Endothelial cell (in vitro differentiated cells): ENCODE measurements around the gene TMEM174. TPM values are rescaled to one million over a fixed set of nuclear protein-coding genes. Genes with fewer than 3 reads are reported as not detected.

Source experiments
- DNase-seq: peaks from one replicate; pipeline ENCODE4 v3.0.0; 2021; ENCODE audit warnings: low spot score
- H3K27ac Mint-ChIP-seq: one replicate; pipeline ENCODE4 v1.8.0; 2021; ENCODE audit warnings: mixed read lengths, inconsistent platforms; ENCODE audit not compliant: unreplicated experiment
- H3K27me3 Mint-ChIP-seq: one replicate; pipeline ENCODE4 v1.8.0; 2021; ENCODE audit warnings: mild to moderate bottlenecking, moderate library complexity, mixed read lengths, inconsistent platforms; ENCODE audit not compliant: unreplicated experiment
- H3K36me3 Mint-ChIP-seq: one replicate; pipeline ENCODE4 v1.8.0; 2021; ENCODE audit warnings: mild to moderate bottlenecking, low read depth, mixed read lengths, inconsistent platforms; ENCODE audit not compliant: unreplicated experiment
- H3K4me1 Mint-ChIP-seq: one replicate; pipeline ENCODE4 v1.8.0; 2021; ENCODE audit warnings: mild to moderate bottlenecking, mixed read lengths, inconsistent platforms; ENCODE audit not compliant: unreplicated experiment
- H3K4me3 Mint-ChIP-seq: one replicate; pipeline ENCODE4 v1.8.0; 2021; ENCODE audit warnings: mild to moderate bottlenecking, mixed read lengths, inconsistent platforms; ENCODE audit not compliant: unreplicated experiment
- H3K9me3 Mint-ChIP-seq: one replicate; pipeline ENCODE4 v1.8.0; 2021; ENCODE audit warnings: mixed read lengths, inconsistent platforms; ENCODE audit not compliant: unreplicated experiment
- total RNA-seq: library from RNA; stranded (reverse); fragmentation: NEBNext Ultra II Directional; extraction: Animal tissue kit (Norgen Biotek cat#: 25700); gene quantifications from one replicate; pipeline ENCODE4 v1.2.1, GENCODE V29; 2021; ENCODE audit not compliant: unreplicated experiment
- TF ChIP-seq, protein P1 (sequence below): fragments of 200-600 bp; sonication (generic); IDR thresholded peaks from one replicate; pipeline ENCODE4 v1.5.0; 2021; ENCODE audit warnings: antibody characterized with exemption; ENCODE audit not compliant: unreplicated experiment

The TMEM174 gene
- total RNA-seq, 1 donor from 2014 or later = not detected

DNA sequence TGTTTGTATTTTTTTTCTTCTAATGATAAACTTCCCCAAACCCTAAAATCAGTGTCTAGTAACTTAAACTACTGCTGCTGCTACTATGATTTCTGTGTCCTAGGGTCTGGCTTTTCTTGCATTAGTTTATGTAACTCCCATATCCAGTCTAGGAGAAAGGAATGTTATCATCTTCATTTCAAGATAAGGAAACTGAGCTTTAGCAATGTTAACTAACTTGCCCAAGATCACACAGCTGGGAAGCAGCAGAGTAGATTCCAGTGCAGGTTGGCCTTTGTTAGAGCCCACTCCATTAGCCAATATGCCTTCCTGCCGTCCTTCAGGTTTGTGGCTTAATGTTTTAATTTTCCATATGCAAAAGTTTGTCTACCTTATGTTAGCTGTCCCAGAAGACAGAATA lies 42.2 kb upstream of the TMEM174 start:
- Mint-ChIP-seq H3K27ac (no peak overlapping the region), H3K4me1 (peaks cover 3% of the 10 kb centered on the region), H3K27me3 (peaks cover 1% of the 10 kb centered on the region), H3K36me3 (no peaks in the 10 kb centered on the region), H3K9me3 (no peaks in the 10 kb centered on the region), H3K4me3 (no peak overlapping the region)
- TF ChIP-seq, protein P1, sequence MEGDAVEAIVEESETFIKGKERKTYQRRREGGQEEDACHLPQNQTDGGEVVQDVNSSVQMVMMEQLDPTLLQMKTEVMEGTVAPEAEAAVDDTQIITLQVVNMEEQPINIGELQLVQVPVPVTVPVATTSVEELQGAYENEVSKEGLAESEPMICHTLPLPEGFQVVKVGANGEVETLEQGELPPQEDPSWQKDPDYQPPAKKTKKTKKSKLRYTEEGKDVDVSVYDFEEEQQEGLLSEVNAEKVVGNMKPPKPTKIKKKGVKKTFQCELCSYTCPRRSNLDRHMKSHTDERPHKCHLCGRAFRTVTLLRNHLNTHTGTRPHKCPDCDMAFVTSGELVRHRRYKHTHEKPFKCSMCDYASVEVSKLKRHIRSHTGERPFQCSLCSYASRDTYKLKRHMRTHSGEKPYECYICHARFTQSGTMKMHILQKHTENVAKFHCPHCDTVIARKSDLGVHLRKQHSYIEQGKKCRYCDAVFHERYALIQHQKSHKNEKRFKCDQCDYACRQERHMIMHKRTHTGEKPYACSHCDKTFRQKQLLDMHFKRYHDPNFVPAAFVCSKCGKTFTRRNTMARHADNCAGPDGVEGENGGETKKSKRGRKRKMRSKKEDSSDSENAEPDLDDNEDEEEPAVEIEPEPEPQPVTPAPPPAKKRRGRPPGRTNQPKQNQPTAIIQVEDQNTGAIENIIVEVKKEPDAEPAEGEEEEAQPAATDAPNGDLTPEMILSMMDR = no peak
- DNase-seq = no peak

DNA sequence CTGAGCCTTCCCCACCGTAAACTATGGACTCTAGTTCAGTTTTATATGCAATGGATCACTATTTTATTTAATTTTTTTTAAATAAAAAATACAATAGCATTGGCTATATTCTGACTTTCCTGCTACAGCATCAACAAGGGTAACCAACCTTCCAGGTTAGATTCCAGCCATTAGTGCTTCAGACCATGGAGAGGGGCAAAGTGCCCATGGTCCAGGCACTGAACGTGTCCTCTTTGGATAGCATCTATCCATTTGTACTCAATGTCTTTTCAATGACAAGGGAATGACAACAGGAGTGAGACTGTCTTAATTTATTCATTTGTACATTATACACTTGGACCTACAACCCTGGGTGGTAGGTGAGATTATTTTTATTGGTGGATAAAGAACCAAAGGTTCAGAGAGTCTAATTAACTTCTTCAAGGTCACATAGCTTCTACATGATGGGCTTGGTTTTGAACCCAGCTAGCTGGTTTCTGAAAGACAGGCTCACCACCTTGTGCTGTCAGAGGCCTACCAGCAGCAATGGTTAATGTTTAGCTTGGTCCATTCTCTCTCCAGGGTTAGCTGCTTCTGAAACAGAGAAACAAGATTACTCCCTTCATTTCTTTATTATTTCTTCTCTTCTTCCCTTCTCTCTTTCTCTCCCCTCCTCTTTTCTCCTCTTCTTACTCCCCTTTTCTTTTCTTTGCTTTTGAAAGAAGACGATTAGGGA lies 41.1 kb upstream of the TMEM174 start:
- TF ChIP-seq, protein P1 = no peak
- Mint-ChIP-seq H3K4me1 (peaks cover 3% of the 10 kb centered on the region), H3K4me3 (no peak overlapping the region), H3K9me3 (no peaks in the 10 kb centered on the region), H3K36me3 (no peaks in the 10 kb centered on the region), H3K27ac (no peak overlapping the region), H3K27me3 (peaks cover 1% of the 10 kb centered on the region)
- DNase-seq = no peak

DNA sequence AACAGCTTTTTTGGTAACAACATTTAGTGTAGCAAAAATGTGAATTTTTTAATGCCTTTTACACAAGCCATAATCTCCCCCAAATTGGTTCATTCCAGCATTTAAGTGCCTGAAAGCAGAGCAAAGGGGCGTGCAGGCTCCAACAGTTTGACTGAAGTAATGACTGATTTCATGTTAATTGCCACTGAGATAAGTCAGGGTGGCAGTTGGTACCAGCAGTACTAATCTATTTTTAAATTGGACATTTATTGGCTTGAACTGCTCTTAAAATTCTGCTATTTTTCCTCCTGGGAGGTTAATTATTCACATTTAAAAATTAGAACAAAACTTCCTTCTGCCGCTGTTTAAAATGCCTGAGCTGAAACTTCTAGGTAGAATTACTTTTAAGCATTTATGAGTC lies 40.2 kb upstream of the TMEM174 start:
- no peaks in the 10 kb centered on the region for H3K36me3 Mint-ChIP-seq
- H3K27ac Mint-ChIP-seq = no peak overlapping the region
- H3K27me3 Mint-ChIP-seq = peaks cover 1% of the 10 kb centered on the region
- H3K9me3 Mint-ChIP-seq = no peaks in the 10 kb centered on the region
- H3K4me1 Mint-ChIP-seq = peaks cover 3% of the 10 kb centered on the region
- DNase-seq = no peak
- no peak overlapping the region for H3K4me3 Mint-ChIP-seq
- TF ChIP-seq, protein P1 = no peak

DNA sequence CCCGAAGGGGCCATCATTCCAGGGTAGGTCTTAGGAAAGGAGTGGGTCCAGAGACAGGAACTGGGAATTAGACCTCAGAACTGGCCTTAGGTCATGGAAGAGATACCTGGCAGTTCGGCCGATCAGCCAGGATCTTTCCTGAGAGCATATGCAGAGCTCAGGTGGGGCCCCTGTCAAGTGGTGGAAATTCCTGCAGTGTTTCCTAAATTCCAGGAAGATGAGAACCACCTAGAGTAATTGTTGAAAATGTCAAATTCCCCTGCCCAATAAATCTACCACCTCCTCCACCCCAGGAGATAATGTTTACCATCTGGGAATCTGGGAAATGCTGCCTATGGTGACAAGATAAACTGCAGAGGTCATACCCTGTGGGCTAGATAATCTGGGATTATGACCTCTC lies 38.0 kb upstream of the TMEM174 start:
- TF ChIP-seq, protein P1 = no peak
- Mint-ChIP-seq H3K4me1 (peaks cover 3% of the 10 kb centered on the region), H3K9me3 (no peaks in the 10 kb centered on the region), H3K27me3 (no peaks in the 10 kb centered on the region), H3K27ac (no peak overlapping the region), H3K4me3 (no peak overlapping the region), H3K36me3 (no peaks in the 10 kb centered on the region)
- no peak for DNase-seq

DNA sequence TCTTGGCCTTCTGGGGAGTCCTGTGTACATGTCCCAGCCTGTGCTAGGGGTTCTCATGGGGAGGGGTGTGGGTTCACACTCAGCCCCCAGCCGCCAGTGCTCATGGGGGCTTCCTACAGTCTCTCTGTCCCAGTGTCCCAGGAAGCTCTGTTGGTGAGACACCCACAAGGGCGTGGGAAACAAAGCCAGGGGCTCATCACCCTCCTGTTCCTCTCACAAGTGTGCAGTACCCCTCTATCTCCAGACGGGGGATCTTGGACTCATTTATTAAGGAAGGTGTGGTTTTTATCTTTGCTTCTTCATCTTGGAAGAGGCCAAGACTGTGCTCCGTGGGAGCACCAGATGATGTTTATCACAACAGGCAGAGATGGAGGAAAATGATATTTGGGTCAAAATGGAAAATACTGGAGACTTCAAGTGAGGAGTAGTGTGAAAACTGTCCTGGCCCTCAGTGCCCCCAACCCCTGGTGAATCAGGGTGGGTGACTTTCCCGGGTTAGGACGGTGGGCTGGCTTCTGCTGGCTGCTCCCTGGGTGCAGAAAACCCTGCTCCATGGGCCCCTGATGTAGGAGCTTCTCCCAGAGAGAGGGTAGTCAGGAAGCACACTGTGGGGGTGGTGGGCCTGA lies 37.5 kb upstream of the TMEM174 start:
- TF ChIP-seq, protein P1 = no peak
- Mint-ChIP-seq H3K4me1 (peaks cover 3% of the 10 kb centered on the region), H3K9me3 (no peaks in the 10 kb centered on the region), H3K27ac (no peak overlapping the region), H3K27me3 (no peaks in the 10 kb centered on the region), H3K36me3 (no peaks in the 10 kb centered on the region), H3K4me3 (no peak overlapping the region)
- DNase-seq = no peak
